Measurements from ENCODE around the gene CCDC177. TPM values are rescaled to one million over a fixed set of nuclear protein-coding genes. Genes with fewer than 3 reads are reported as not detected.

The CCDC177 gene
- total RNA-seq, 1 donor from 2014 or later = not detected

- peaks cover 11% of the 10 kb centered on the region for H3K4me1 ChIP-seq
- intact Hi-C loops (cut with DNase I) = no loop called here
- no peak overlapping the region for H3K27ac ChIP-seq
- H3K36me3 ChIP-seq = no peaks in the 10 kb centered on the region
- no peak overlapping the region for H3K4me3 ChIP-seq
- H3K9me3 ChIP-seq = no peaks in the 10 kb centered on the region
- no peak for DNase-seq
- peaks cover 70% of the 10 kb centered on the region for H3K27me3 ChIP-seq (ENCODE audit: low read depth)
- no peak for TF ChIP-seq CTCF (IDR thresholded peaks at IDR 0.05)
- ATAC-seq = no peak
Observed at GRCh38 chr14:69567563-69567962, 7.1 kb downstream of the CCDC177 start.

- no peak for ATAC-seq
- TF ChIP-seq CTCF (IDR thresholded peaks at IDR 0.05) = no peak
- H3K9me3 ChIP-seq = no peaks in the 10 kb centered on the region
Observed at GRCh38 chr14:69561893-69562292, 12.8 kb downstream of the CCDC177 start.

GRCh38 chr14:69560826-69561225, 13.8 kb downstream of the CCDC177 start:
- Histone ChIP-seq H3K27ac (no peak overlapping the region), H3K27me3 (ENCODE audit: low read depth) (peaks cover 20% of the 10 kb centered on the region), H3K4me1 (no peaks in the 10 kb centered on the region), H3K9me3 (no peaks in the 10 kb centered on the region), H3K4me3 (no peak overlapping the region), H3K36me3 (no peaks in the 10 kb centered on the region)
- no peak for DNase-seq
- no peak for TF ChIP-seq CTCF (IDR thresholded peaks at IDR 0.05)
- ATAC-seq = no peak
- intact Hi-C loops (cut with DNase I) = no loop called here

More at GRCh38 chr14:69561893-69562292, 12.8 kb downstream of the CCDC177 start:
- Histone ChIP-seq H3K27ac (no peak overlapping the region), H3K4me1 (no peaks in the 10 kb centered on the region), H3K36me3 (no peaks in the 10 kb centered on the region), H3K4me3 (no peak overlapping the region), H3K27me3 (ENCODE audit: low read depth) (peaks cover 24% of the 10 kb centered on the region)
- DNase-seq = no peak
- intact Hi-C loops (cut with DNase I) = no loop called here

- Histone ChIP-seq H3K9me3 (no peaks in the 10 kb centered on the region), H3K27ac (no peak overlapping the region), H3K4me1 (no peaks in the 10 kb centered on the region), H3K36me3 (no peaks in the 10 kb centered on the region), H3K4me3 (no peak overlapping the region), H3K27me3 (ENCODE audit: low read depth) (peaks cover 15% of the 10 kb centered on the region)
- intact Hi-C loops (cut with DNase I) = no loop called here
- DNase-seq (no peak), ATAC-seq (no peak)
- no peak for TF ChIP-seq CTCF (IDR thresholded peaks at IDR 0.05)
Observed at GRCh38 chr14:69559581-69560011, 15.1 kb downstream of the CCDC177 start.

GRCh38 chr14:69558774-69559173, 15.9 kb downstream of the CCDC177 start:
- no peaks in the 10 kb centered on the region for H3K4me1 ChIP-seq
- peaks cover 7% of the 10 kb centered on the region for H3K27me3 ChIP-seq (ENCODE audit: low read depth)
- ATAC-seq = no peak
- DNase-seq = no peak
- no peak overlapping the region for H3K27ac ChIP-seq
- no peaks in the 10 kb centered on the region for H3K36me3 ChIP-seq
- intact Hi-C loops (cut with DNase I) = no loop called here
- no peak for TF ChIP-seq CTCF (IDR thresholded peaks at IDR 0.05)
- no peak overlapping the region for H3K4me3 ChIP-seq
- H3K9me3 ChIP-seq = no peaks in the 10 kb centered on the region

GRCh38 chr14:69554500-69554899, 20.2 kb downstream of the CCDC177 start:
- Histone ChIP-seq H3K4me3 (no peak overlapping the region), H3K27me3 (ENCODE audit: low read depth) (peaks cover 12% of the 10 kb centered on the region), H3K36me3 (no peaks in the 10 kb centered on the region), H3K9me3 (no peaks in the 10 kb centered on the region), H3K27ac (no peak overlapping the region), H3K4me1 (no peaks in the 10 kb centered on the region)
- TF ChIP-seq CTCF (IDR thresholded peaks at IDR 0.05) = no peak
- DNase-seq = no peak
- intact Hi-C loops (cut with DNase I) = no loop called here
- no peak for ATAC-seq
